Occipital lobe (tissue), 2 donors: Measurements from ENCODE around the gene TUBA1A. TPM values are rescaled to one million over a fixed set of nuclear protein-coding genes. Genes with fewer than 3 reads are reported as not detected.
"Not testable (repeated sequence)": the region's sequence is repeated elsewhere in the genome, so short reads cannot be mapped to it uniquely, and the experiment has no call there.

Source experiments
- DNase-seq: peaks from one replicate; lab custom pipeline; 2025; lab: John Stamatoyannopoulos, UW
- total RNA-seq: library from RNA; depleted of rRNA; stranded (reverse); fragments of >200 nt; gene quantifications from one replicate; pipeline ENCODE4 v1.2.3, GENCODE V29; 2014

TUBA1A gene
- total RNA-seq, 1 donor from 2014 or later, result 9,948 TPM

DNA sequence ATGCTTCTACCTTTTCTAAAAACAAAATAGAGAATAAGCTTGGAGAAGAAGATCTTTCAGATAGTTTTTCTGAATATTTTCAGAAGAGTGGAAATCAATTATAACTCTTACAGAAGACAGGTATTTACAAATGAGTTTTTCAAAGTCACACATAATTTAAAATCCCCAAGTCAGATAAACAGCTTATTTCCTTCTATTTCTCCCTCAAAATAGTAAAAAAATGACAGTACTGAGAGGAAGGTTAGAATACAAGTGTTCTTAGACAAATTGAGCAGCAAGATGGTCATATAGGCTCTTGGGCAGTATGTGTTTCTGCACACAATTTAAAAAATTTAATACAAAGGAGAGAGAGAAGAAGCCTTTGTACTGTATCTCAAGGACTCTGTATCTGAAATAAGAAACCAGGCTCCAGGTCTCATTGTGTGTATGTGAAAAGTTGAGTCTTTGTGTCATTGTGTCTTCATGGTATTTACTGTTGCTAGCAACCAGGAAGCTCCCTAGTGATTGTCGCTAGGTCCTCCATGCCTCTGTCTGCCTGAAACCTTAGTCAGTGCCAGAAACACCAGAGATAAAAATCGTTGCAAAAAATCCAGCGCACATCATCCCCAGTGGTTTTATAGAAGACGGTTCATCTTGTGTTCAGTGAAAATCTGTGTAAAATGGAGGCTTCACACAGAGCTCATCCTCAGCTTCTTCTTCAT lies 12.9 kb upstream of the TUBA1A start:
- no peak for DNase-seq

DNA sequence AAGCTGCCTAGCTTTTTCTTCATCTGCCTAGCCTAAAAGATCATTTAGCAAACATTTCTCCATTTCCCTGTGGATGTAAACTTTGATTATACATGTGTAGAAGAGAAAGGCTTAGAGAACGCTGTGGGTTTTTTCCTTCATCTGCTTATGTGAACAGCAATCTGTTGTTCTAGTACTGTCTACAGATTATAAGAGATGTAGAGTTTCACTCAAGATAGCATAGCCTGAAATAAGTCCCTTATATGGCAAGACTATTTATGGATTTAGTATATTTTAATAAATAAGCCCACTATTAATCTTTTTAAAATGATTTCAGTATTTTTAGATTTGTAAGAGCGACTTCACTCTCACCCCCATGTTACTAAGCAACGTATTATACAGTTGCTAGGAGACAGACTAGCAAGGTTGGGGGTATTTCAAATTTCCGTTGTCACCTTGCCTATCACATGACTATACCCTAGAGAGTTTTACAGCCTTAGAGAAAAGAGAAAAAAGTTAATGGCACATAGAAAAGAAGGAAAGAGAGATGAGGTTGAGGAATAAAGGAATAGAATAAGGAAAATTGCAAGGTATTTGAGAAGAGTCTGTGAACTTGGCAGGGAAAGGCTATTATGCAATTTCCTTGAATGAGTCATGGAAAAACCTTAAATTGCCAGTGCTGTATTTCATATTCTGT lies 12.2 kb upstream of the TUBA1A start:
- DNase-seq, result no peak

DNA sequence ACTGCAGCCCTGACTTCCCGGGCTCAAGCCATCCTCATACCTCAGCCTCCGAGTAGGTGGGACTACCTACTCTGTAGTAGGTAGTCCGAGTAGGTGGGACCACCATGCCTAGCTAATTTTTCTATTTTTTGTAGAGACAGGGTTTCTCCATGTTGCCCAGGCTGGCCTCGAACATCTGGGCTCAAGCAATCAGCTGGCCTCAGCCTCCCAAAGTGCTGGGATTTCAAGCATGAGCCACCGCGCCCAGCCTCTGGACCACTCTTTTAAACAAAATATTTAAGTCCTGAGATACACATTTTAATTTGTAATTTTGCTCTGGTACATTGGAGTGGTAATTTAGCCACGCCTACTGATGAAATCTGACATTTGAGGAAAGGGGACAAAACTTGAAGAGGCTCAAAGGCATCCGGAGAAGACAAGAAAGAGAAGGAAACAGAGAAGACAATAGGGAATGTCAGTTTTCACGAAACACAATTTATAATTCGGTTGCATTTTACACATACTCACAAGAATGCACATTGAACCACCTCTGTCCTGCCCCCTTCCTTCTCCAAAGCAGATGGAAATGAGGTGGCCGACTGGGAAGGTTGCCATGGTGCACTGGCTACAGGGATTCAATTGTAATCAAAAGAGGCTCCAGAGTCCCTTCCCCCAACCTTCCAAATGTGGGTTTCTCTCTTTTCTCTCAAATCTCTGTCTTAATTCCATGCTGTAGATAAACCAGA lies 9.7 kb upstream of the TUBA1A start:
- peak; percentile 33 for DNase-seq

DNA sequence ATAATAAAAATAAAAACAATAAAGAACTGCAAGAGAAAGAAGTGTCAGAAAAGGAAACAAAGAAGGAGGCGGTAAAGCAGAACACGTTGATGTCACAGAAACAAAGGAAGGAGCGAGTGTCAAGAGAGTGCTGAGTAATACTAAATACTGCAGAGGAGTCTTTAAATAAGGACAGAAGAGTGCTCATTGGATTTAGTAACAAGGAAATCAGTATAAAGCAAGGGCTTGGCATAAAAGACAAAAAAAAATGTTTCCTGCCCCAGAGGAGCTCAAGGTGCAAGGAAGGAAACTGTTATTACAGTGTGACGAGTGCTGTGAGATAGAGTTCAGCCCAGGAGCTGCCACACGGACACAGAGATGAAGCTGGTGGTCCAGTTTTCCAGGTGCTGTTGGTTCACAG lies 8.4 kb upstream of the TUBA1A start:
- DNase-seq, result no peak

DNA sequence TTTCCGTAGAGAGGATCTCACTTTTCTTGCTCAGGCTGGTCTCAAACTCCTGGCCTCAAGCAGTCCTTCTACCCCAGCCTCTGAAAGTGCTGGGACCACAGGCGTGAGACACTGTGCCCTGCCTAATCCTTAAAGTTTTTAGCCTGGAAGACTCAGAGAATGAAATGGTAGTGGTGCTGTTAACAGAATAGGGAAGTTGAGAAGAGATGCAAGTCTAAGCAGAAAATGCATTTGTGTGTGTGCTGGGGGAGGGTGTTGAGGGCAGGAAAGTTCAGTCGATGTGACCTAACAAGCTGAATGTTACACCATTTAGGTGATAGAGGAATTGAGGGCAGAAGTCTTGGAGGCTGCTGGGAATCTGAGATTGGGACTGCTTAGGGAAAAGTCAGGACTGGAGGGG lies 6.9 kb upstream of the TUBA1A start:
- DNase-seq, result no peak

DNA sequence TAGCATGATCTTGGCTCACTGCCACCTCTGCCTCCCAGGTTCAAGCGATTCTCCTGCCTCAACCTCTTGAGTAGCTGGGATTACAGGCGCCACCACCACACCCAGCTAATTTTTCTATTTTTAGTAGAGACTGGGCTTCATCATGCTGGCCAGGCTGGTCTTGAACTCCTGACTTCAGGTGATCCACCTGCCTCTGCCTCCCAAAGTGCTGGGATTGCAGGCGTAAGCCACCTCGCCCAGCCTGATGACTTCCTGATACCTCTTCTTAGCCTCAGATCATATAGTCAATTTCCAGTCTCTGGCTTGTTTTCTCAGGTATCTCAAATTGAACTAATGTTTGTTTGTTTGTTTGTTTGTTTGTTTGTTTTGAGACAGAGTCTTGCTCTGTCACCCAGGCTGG lies 4.9 kb upstream of the TUBA1A start:
- DNase-seq, result not testable (repeated sequence)

DNA sequence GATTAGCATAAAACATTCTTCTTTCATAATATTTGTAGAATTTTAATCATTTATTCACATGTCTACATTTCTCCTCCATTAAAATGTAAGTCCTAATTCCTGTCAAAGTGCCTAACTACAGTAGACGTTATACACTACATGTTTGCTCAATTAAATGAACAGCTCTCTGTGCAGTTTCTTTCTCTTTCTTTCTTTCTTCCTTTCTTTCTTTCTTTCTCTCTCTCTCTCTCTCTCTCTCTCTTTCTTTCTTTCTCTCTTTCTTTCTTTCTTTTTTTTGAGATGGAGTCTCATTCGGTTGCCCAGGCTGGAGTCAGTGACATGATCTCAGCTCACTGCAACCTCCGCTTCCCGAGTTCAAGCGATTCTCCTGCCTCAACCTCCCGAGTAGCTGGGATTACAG lies 2.6 kb upstream of the TUBA1A start:
- DNase-seq, result not testable (repeated sequence)

DNA sequence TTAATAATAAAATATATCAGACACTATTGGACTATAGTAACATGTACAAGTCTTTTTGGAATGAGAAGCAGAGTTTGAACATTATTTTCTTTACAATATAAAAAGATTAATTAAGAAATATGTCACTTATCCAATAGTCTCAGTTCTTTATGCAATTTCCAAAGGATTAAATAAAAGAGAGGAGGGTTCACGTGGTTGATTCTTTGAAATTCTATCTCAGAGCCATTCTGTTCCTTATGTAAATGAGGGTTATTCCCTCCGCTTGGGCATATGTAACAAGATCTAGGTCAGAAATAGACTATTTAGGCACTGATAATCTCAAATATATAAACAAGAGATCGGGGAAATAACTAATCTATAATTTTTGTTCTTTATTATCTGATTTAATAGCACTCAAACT lies 2.1 kb upstream of the TUBA1A start:
- DNase-seq, result no peak

DNA sequence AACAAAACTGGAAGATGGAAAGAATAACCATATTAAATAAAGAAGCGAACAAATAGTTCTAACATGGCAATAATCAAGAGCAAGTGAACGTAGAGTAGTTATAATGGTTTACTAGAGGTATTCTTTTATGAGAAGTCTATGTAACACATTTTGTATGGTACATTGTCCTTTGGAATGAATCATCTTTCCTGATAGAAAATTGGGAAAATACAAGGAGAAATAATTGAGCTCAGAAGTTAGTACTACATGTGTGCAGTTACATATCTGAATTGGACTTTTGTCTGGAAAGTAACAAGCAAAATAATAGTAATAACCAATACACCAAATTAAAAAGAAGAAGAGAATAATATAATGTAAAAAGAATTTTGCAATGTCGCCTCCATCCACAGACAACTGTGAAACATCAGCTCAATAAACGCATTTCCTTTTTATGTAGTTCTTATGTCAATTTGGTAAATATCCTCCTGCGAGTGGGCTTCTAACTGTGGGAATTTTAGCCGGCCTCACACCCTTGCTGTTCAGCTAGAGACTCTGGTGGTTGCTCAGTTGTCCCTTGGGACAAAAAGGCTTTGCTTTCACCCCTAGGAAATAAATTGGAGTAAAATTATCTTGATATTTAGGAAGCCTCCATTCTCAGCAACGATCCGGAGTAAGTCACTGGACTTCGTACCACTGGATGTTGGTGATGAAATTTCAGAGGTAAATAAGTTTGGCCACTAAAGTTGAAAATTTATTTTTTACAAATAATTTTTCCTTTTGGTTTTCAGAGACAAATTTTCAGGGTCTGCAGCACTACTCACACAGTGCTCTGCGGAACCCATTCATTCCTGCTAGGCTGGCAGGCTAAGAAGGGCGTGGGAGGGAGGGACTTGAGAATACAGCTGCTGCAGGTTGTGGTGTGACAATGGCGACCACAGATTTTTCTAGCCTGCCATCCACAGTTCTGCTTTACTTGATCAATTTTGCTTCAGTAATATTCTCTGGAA lies 1.1 kb upstream of the TUBA1A start:
- DNase-seq, result peak; percentile 21

DNA sequence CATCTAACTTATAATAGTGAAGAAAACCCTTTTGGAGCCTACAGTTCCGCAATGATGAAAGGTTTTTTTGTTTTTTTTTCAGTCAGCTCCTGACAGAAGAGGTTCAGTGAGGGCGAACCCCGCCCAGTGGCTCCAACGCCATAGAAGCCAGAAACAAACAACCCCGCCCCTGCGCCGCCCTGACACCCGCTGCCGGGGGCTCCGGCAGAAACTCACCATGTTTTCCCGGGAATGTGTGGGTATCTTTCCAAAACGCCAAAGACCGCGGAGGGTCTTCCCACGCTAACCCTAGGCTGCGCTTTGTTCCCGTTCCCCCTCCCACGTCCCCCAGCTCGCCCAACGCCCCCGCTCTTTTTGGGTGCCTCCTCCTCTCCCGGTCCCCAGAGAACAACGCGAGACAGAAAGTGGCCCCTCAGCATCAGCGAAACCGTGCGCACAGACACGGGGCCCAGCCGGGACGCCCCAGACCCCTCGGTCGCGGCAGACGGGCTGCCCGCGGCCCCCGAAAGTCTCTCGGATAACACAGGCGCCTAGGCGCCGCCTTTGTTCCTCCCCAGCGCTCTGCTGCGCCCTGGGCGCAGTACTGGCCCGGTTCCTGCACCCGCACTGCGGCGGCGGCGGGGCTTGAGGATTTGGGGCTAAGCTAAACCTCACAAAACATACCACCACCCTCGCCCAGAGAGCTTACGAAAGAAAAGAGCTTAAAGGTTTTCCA lies 522 bp downstream of the TUBA1A start:
- DNase-seq, result peak; percentile 65

DNA sequence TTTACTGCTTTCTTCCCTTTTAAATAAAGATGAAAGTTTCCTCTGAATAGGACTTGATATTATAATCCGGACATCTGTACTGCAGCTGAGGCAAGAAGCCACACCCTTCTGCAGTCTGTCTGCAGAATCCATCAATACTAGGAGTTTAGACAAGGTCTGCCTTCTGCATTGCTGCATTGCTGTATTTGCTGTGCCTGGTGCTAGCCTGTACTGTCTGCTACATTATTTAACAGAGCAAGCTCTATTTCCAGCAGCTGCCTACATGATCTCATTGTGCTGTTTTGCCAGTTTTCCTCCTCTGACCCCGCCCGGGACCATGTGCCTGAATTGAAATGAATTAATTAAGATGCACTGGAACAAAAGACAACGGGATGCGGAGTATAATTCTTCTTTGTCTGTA lies 1.7 kb downstream of the TUBA1A start:
- peak; percentile 89 for DNase-seq

DNA sequence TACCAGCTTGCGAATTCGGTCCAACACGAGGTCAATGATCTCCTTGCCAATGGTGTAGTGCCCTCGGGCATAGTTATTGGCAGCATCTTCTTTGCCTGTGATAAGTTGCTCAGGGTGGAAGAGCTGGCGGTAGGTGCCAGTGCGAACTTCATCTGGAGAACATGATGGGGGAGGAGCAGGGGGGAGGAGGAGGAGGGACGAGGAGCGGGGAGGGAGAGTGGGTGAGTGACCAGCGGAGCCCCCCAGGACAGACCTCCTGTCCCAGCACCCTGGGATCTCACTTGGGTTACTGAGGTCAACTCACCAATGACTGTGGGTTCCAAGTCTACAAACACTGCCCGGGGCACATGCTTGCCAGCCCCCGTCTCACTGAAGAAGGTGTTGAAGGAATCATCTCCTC lies 2.6 kb downstream of the TUBA1A start:
- not testable (repeated sequence) for DNase-seq

DNA sequence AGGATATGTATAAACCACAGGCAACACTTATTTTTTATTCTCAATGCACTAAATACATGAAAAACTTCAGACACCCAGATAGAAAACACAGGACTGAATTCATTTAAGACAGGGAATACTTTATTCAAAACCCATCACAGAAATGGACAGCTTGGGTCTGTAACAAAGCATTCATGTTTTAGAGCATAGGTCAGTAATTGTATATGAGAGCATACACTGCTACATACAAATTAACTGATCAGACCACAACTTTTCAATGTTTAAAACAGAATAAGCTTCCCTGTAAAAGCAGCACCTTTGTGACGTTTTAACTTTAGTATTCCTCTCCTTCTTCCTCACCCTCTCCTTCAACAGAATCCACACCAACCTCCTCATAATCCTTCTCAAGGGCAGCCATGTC lies 4.2 kb downstream of the TUBA1A start:
- DNase-seq, result not testable (repeated sequence)

DNA sequence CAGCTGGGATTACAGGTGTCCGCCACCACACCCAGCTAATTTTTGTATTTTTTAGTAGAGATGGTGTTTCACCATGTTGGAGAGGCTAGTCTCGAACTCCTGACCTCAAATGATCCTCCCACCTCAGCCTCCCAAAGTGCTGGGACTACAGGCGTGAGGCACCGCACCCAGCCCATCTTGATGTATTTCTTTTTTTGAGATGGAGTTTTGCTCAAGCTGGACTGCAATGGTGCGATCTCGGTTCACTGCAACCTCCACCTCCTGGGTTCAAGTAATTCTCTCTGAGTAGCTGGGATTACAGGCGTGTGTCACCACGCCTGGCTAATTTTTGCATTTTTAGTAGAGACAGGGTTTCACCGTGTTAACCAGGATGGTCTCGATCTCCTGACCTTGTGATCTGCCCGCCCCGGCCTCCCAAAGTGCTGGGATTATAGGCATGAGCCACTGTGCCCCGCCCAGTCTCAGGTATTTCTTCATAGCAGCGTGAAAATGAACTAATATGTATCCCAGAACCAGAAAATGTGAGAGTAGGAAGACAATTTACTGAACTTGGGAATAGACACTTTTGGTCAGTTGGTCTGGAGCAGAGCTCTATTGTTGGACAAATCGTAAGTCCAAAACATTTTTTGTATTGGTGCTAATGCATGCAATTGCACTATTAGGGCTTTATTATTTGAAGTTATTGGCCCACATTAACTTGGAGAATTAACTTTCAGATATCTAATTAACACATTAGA lies 5.5 kb downstream of the TUBA1A start:
- not testable (repeated sequence) for DNase-seq

DNA sequence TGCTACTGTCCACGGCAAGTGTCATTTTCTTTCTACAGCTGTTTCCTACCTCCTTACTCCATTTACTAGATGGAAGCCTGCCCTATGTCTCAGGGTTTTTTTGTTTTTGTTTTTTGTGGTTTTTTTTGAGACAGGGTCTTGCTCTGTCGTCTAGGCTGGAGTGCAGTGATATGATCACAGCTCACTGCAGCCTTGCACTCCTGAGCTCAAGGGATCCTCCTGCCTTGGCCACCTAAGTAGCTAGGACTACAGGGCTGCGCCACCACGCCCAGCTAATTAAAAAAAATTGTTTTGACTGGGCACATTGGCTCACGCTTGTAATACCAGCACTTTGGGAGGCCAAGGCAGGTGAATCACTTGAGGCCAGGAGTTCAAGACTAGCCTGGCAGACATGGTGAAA lies 14.7 kb downstream of the TUBA1A start:
- no peak for DNase-seq

DNA sequence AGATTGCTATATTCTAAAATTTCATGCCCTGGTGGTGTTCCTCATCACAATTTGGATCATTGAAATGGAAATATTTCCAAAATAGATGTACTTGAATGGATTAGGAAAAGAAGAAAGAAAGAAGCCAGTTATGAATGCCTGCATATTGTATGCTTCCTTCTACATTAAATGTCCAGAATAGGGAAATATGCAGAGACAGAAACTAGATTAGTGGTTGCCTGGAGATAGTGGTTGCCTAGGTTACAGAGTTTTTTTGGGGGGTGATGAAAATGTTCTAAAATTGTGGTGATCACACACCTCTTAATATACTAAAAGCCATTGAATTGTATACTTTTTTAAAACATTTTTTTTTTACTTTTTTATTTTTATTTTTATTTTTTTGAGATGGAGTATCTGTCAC lies 18.0 kb downstream of the TUBA1A start:
- DNase-seq, result no peak

DNA sequence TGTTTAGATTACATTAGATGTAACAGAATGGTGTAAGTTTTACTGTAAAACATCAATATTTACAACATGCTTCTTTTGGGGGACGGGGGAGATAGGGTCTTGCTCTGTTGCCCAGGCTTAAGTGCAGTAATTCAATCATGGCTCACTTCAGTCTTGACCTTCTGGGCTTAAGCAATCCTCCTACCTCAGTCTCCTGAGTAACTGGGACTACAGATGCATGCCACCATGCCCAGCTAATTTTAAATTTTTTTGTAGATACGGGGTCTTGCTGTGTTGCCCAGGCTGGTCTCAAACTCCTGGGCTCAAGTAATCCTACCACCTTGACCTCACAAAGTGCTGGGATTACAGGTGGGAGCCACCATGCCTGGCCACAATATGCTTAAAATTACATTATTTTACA lies 23.8 kb downstream of the TUBA1A start:
- no peak for DNase-seq

DNA sequence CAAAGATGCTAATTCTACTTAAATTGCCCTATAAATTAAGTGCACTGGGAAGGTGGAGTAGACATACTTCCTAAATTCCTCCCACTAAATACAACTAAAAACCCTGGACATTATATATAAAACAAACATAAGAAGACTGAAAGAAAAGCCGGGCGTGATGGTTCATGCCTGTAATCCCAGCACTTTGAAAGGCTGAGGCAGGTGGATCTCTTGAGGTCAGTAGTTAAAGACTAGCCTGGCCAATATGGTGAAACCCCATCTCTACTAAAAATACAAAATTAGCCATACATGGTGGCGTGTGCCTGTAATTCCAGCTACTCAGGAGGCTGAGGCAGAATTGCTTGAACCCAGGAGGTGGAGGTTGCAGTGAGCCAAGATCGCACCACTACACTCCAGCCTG lies 27.0 kb downstream of the TUBA1A start:
- not testable (repeated sequence) for DNase-seq

DNA sequence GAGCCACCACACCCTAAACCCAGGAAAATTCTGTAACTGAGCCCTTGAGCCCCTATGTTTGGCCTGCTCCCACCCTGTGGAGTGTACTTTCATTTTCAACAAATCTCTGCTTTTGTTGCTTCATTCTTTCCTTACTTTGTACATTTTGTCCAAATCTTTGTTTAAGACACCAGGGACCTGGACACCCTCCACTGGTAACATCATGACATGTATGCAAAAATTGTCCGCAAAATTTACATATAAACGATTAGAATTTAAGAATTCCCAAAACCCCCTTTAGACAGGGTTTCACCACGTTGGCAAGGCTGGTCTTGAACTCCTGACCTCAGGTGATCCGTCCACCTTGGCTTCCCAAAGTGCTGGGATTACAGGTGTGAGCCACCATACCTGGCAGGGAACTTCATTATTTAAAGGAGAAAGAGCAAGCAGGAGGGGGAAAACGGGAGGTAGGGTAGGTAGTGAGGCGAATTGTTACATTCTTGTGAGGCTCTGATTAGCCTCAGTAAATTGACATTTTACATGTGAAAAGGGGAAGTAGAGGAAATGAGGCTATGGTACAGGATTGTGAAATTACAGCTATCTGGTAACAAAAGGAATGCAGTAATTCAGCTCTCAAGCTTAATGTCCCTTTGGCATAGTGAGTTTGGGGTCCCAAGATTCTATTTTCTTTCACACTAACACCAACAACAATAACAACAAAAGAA lies 27.6 kb downstream of the TUBA1A start:
- DNase-seq, result no peak
